GM18870 (cell line): ENCODE measurements around the gene DDA1.

Source experiments
- ATAC-seq: cut with Tn5 transposase; IDR thresholded peaks from one replicate; pipeline ENCODE4 v1.9.1; 2021; ENCODE audit warnings: moderate library complexity; ENCODE audit not compliant: unreplicated experiment

DDA1 gene

GRCh38 chr19:17328517-17329365 is 19.4 kb downstream of the DDA1 start:
- ATAC-seq = no peak

- ATAC-seq = no peak
These were observed 20.3 kb downstream of the DDA1 start for GRCh38 chr19:17329366-17330261.

- ATAC-seq = no peak
These were observed 21.1 kb downstream of the DDA1 start for GRCh38 chr19:17330262-17331044.

- ATAC-seq = no peak
These were observed 21.7 kb downstream of the DDA1 start for GRCh38 chr19:17331045-17331558.

GRCh38 chr19:17332360-17332676 is 23.0 kb downstream of the DDA1 start:
- no peak for ATAC-seq

- no peak for ATAC-seq
These were observed 23.6 kb downstream of the DDA1 start for GRCh38 chr19:17332677-17333581.

GRCh38 chr19:17333611-17334413 is 24.4 kb downstream of the DDA1 start:
- no peak for ATAC-seq

- peak; percentile 31 for ATAC-seq
These were observed 25.3 kb downstream of the DDA1 start, which contains the start of gene ANO8 for GRCh38 chr19:17334414-17335409. TSS of gene ANO8 (minus strand) at chr19:17334855. CDS start at chr19:17334670, 185 bp downstream.

GRCh38 chr19:17335575-17335974 is 26.2 kb downstream of the DDA1 start:
- no peak for ATAC-seq

GRCh38 chr19:17336872-17337674 is 27.7 kb downstream of the DDA1 start, which contains the start of gene GTPBP3:
TSS of gene GTPBP3 (plus strand) at chr19:17337553. CDS start at chr19:17337612, 59 bp downstream.
- peak; percentile 73 for ATAC-seq

GRCh38 chr19:17337675-17338432 is 28.5 kb downstream of the DDA1 start:
- no peak for ATAC-seq

GRCh38 chr19:17338433-17339078 is 29.2 kb downstream of the DDA1 start:
- ATAC-seq = no peak

- ATAC-seq = no peak
These were observed 29.9 kb downstream of the DDA1 start for GRCh38 chr19:17339088-17339741.

GRCh38 chr19:17340302-17340870 is 31.0 kb downstream of the DDA1 start:
- no peak for ATAC-seq

- ATAC-seq = no peak
These were observed 31.6 kb downstream of the DDA1 start for GRCh38 chr19:17340871-17341357.
